ENCODE results near the gene SYDE1. TPM values are rescaled to one million over a fixed set of nuclear protein-coding genes. Genes with fewer than 3 reads are reported as not detected.

Gene SYDE1
- total RNA-seq, 1 experiment from 2014 or later: 15.0 TPM

DNA sequence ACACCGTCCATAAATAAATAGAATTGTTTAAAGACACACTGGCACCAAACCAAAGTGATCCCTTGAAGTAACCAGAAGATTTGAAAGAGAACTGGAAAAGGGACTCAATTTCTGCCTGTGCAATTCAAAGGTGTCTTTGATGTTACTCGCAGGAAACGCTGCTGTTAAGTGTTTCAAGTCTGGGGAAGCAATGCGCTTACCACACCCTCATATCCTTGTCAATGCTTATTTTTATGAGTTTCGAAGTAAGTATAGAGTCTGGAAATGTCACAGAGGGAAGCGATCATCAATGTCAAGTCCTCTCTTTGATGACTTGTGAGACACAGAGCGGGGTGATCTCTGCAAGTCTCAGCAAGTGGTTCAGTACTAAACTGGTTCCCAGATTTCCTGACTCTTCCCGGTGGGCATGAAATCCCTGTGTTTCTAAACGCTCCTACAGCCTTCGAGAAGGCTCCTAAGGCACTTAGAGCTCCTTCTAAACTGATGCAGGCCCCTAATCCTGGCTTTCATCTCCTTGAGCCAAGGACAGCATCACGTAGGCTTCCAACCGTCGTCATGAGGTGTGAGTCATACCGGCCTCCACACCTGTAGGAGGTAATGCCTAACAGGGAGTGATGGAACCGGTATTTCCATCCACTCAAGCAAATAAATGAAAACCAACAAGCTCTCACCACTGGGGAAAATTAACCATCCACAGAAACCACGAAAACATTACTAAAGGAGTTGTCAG lies 22.8 kb downstream of the SYDE1 start (continued):
- TF ChIP-seq NR2C2 (CRISPR knock-in tag; IDR thresholded peaks at IDR 0.05) (no peak), FOXJ3 (CRISPR knock-in tag; IDR thresholded peaks at IDR 0.05; ENCODE audit: borderline replicate concordance) (no peak), TEAD4 (CRISPR knock-in tag; IDR thresholded peaks at IDR 0.05) (no peak), MYBL2 (CRISPR knock-in tag; IDR thresholded peaks at IDR 0.05) (no peak), ZNF263 (CRISPR knock-in tag; IDR thresholded peaks at IDR 0.05; ENCODE audit: low read depth) (no peak)
- TF ChIP-seq, protein P1, sequence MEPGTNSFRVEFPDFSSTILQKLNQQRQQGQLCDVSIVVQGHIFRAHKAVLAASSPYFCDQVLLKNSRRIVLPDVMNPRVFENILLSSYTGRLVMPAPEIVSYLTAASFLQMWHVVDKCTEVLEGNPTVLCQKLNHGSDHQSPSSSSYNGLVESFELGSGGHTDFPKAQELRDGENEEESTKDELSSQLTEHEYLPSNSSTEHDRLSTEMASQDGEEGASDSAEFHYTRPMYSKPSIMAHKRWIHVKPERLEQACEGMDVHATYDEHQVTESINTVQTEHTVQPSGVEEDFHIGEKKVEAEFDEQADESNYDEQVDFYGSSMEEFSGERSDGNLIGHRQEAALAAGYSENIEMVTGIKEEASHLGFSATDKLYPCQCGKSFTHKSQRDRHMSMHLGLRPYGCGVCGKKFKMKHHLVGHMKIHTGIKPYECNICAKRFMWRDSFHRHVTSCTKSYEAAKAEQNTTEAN (CRISPR knock-in tag; IDR thresholded peaks at IDR 0.05): no peak
- TF ChIP-seq, protein P2, sequence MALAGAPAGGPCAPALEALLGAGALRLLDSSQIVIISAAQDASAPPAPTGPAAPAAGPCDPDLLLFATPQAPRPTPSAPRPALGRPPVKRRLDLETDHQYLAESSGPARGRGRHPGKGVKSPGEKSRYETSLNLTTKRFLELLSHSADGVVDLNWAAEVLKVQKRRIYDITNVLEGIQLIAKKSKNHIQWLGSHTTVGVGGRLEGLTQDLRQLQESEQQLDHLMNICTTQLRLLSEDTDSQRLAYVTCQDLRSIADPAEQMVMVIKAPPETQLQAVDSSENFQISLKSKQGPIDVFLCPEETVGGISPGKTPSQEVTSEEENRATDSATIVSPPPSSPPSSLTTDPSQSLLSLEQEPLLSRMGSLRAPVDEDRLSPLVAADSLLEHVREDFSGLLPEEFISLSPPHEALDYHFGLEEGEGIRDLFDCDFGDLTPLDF (CRISPR knock-in tag; IDR thresholded peaks at IDR 0.05): no peak
- TF ChIP-seq, protein P3, sequence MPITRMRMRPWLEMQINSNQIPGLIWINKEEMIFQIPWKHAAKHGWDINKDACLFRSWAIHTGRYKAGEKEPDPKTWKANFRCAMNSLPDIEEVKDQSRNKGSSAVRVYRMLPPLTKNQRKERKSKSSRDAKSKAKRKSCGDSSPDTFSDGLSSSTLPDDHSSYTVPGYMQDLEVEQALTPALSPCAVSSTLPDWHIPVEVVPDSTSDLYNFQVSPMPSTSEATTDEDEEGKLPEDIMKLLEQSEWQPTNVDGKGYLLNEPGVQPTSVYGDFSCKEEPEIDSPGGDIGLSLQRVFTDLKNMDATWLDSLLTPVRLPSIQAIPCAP (CRISPR knock-in tag; IDR thresholded peaks at IDR 0.05): no peak

DNA sequence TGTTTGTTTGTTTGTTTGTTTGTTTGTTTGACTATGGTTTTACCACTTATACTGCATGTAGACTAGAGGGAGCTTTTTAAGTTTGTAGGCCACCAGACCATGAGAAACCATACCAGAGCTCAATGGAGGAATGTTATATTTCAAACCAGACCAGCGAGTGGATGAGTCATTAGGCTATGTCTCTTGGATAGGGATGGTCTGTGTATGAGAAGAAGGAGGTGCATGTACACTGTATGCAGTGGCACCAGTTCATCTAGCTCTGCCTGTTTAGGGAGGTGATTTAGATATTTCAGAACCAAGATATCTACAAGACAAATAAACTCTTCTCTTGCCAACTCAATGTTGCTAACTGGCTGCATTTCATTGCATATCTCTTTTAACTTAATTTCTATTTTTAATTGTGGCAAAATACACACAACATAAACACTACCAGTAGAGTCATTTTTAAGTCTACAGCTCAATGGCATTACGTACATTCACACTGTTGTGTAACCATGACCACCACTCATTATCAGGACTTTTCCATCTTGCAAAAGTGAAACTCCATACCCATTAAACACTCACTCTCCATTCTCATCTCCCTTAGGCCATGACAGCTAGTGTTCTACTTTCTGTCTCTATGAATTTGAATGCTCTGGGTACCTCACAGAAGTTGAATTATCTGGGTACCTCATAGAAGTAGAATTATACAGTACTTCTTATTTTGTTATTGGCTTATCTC lies 29.2 kb downstream of the SYDE1 start:
- H3K27me3 Mint-ChIP-seq (ENCODE audit: low read depth): peaks cover 44% of the 10 kb centered on the region
- no peak overlapping the region for H3K4me3 Mint-ChIP-seq
- no peak overlapping the region for H3K27ac Mint-ChIP-seq
- ATAC-seq (no peak), DNase-seq (ENCODE audit: low spot score) (no peak)
- TF ChIP-seq PRRX2 (CRISPR knock-in tag; IDR thresholded peaks at IDR 0.05) (no peak), ATF1 (CRISPR knock-in tag; IDR thresholded peaks at IDR 0.05) (no peak), FOXJ3 (CRISPR knock-in tag; IDR thresholded peaks at IDR 0.05; ENCODE audit: borderline replicate concordance) (no peak), MXD4 (CRISPR knock-in tag; IDR thresholded peaks at IDR 0.05; ENCODE audit: borderline replicate concordance) (no peak), ZNF416 (CRISPR knock-in tag; IDR thresholded peaks at IDR 0.05) (no peak), OVOL2 (CRISPR knock-in tag; IDR thresholded peaks at IDR 0.05; ENCODE audit: borderline replicate concordance) (no peak), ZNF396 (CRISPR knock-in tag; IDR thresholded peaks at IDR 0.05; ENCODE audit: borderline replicate concordance) (no peak), ZNF138 (CRISPR knock-in tag; conservative IDR thresholded peaks at IDR 0.05) (no peak), ZNF219 (CRISPR knock-in tag; IDR thresholded peaks at IDR 0.05; ENCODE audit: borderline replicate concordance) (no peak), ZNF232 (CRISPR knock-in tag; IDR thresholded peaks at IDR 0.05) (no peak), NR3C1 (CRISPR knock-in tag; conservative IDR thresholded peaks at IDR 0.05; ENCODE audit: low read depth) (no peak), ZNF317 (CRISPR knock-in tag; IDR thresholded peaks at IDR 0.05; ENCODE audit: borderline replicate concordance, low read depth) (no peak), ZBTB21 (CRISPR knock-in tag; IDR thresholded peaks at IDR 0.05; ENCODE audit: borderline replicate concordance) (no peak)
- TF ChIP-seq, protein P4, sequence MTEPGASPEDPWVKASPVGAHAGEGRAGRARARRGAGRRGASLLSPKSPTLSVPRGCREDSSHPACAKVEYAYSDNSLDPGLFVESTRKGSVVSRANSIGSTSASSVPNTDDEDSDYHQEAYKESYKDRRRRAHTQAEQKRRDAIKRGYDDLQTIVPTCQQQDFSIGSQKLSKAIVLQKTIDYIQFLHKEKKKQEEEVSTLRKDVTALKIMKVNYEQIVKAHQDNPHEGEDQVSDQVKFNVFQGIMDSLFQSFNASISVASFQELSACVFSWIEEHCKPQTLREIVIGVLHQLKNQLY (CRISPR knock-in tag; IDR thresholded peaks at IDR 0.05): no peak
- TF ChIP-seq, protein P5, sequence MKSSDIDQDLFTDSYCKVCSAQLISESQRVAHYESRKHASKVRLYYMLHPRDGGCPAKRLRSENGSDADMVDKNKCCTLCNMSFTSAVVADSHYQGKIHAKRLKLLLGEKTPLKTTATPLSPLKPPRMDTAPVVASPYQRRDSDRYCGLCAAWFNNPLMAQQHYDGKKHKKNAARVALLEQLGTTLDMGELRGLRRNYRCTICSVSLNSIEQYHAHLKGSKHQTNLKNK (CRISPR knock-in tag; IDR thresholded peaks at IDR 0.05): no peak
- H3K36me3 Mint-ChIP-seq: peaks cover 4% of the 10 kb centered on the region; the same call in 1 of the 2 replicates
- ChIA-PET POLR2A (no interaction called here), CTCF (no interaction called here)
- peaks cover 22% of the 10 kb centered on the region for H3K9me3 Mint-ChIP-seq
- no peaks in the 10 kb centered on the region for H3K4me1 Mint-ChIP-seq
